LNCAP (cell line): ENCODE data around the gene ITSN2.

Experiments used
- TF ChIP-seq, protein P1 (sequence below): fragments of 450-650 bp; IDR thresholded peaks from 2 replicates; pipeline ENCODE4 v1.5.1; 2017; ENCODE audit warnings: mild to moderate bottlenecking

ITSN2 gene

DNA sequence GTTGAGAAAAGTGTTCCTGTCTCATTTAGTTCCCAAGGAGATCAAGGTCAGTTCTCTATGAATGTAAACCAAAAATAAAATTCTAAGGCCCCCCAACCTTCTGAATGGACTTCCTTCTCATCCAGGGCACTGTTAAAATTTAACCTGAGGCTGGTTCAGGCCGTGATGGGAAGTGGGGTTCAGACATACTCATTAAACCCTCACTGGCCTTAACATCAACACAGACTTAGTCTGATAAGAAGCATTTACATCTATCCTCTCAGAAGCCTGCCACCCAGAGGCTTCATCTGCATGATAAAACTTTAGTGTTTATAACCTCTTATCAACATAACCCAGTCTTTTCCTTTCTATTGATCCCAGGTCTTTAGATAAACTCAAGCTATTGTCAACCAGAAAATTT, 22.4 kb downstream of the ITSN2 start:
- TF ChIP-seq, protein P1, sequence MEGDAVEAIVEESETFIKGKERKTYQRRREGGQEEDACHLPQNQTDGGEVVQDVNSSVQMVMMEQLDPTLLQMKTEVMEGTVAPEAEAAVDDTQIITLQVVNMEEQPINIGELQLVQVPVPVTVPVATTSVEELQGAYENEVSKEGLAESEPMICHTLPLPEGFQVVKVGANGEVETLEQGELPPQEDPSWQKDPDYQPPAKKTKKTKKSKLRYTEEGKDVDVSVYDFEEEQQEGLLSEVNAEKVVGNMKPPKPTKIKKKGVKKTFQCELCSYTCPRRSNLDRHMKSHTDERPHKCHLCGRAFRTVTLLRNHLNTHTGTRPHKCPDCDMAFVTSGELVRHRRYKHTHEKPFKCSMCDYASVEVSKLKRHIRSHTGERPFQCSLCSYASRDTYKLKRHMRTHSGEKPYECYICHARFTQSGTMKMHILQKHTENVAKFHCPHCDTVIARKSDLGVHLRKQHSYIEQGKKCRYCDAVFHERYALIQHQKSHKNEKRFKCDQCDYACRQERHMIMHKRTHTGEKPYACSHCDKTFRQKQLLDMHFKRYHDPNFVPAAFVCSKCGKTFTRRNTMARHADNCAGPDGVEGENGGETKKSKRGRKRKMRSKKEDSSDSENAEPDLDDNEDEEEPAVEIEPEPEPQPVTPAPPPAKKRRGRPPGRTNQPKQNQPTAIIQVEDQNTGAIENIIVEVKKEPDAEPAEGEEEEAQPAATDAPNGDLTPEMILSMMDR = no peak

GRCh38 chr2:24336811-24337210, 23.5 kb downstream of the ITSN2 start:
- TF ChIP-seq, protein P1 = no peak

DNA sequence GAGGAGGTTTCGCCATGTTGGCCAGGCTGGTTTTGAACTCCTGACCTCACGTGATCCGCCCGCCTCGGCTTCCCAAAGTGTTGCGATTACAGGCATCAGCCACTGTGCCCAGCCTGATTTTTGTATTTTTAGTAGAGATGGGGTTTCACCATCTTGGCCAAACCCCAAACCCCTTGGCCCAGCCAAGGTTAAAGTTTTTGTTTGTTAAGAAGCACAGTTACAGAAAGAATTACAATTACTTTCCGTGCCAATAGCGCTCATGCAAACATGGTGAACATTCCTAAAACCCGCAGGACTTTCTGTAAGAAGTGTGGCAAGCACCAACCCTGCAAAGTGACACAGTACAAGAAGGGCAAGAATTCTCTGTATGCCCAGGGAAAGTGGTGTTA, 26.1 kb downstream of the ITSN2 start:
- TF ChIP-seq, protein P1 = no peak

GRCh38 chr2:24332791-24333540, 27.4 kb downstream of the ITSN2 start:
- TF ChIP-seq, protein P1 = no peak

DNA sequence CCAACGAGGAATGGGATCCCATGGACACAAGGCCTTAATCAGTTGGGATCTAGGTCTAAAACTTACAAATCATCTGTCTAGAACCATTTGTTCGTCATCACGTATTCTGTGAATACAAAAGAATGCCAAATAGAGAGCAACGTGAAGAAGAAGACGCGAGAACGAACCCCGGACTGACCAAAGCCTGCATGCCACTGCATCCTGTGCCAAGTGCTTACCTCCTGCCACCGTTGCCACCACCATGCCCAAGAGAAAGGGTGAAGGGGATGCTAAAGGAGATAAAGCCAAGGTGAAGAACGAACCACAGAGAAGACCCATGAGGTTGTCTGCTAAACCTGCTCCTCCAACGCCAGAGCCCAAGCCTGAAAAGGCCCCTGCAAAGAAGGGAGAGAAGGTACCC, 30.2 kb downstream of the ITSN2 start:
- TF ChIP-seq, protein P1 = no peak

GRCh38 chr2:24329700-24330099, 30.6 kb downstream of the ITSN2 start:
- TF ChIP-seq, protein P1 = no peak

DNA sequence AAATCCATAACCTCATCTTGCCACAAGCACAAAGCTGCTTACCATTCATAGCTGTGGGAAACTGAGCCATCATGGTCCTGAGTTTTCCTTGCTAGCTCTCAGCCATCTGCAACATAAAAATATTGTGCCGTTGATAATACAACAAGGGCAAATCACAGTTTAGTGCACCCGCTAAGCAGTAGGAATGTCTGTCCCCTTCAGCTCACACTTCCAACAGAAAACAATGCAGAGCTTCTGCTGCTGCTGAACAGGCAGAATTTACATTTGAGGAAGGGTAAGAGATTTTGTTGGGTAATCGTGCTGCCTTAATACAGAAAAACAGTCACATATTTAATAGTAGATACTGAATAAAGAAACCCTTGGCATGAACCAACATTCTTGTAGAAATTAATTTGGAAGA, 32.3 kb downstream of the ITSN2 start:
- TF ChIP-seq, protein P1 = no peak

- TF ChIP-seq, protein P1 = no peak
These were observed 42.8 kb downstream of the ITSN2 start for GRCh38 chr2:24317491-24317920.
